HG03196 (cell line): ENCODE results near the gene UCN.

Experiments used
- ATAC-seq: cut with Tn5 transposase; IDR thresholded peaks from one replicate; pipeline ENCODE4 v1.9.1; 2021; ENCODE audit not compliant: unreplicated experiment

The UCN gene

DNA sequence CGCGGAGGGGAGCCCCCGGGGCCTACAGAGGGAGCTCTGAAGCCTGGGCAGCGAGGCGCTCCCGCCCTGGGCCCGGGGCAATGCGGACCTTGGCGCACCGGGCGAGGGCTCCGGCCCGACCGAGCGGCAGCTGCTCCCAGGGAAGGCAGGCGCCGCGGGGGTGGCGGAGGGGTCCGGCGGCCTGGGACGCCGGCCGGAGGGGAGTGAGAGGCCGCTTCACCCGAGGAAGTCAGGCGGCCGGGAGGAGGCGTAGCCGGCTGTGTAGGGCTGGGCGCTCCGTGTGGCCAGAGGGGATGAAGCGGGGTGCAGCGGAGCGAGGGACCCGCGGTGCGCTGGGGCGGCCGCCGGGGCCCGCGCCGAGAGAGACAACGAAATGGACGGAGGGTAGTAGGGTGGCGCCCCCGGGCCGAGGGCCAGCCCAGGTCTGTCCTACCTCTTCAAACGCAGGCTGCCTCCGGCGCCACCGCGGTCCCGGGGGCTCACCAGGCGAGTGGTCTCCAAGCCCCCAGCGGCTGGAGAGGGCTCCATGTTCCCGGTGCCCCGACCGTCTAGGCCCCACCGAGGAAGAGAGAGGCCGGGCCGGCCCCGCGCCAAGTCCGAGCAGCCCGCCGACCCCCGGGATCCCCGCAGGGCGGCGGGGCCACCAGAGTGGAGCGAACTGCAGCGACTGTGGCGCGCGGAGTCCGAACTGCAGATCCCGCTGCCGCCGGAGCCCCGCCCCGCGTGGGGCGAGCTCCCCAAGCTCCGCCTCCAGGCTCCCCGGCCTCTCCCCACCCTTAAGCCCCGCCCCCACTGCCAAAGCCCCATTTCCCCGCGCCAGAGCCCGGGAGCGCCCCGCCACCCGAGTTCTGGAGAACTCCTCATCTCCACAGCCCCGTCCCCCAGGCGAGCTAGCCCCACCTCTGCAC lies 45.6 kb downstream of the UCN start, which contains the start of gene SLC30A3:
Gene SLC30A3, minus strand, starts transcription at position 669 of the 908 bp plus-strand sequence. Its CDS starts 141 bp downstream, at position 528.
- no peak for ATAC-seq

DNA sequence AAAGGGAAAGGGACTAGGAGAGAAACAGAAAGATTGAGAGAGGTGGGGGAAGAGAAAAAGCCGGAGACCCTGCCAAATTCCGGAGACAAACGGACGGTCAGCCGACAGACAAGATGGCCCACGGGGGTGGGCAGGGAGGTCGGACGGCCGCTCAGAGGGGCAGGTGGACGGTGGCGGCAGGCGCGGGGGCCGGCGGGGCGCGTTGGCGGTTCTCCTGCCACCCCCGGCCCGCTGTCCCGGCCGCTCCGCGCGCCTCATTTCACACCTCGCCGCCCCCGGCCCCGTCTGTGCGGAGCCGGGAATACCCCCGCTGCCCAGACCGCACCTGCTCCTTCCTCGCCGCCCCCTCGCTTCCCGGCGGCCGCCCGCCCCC lies 46.3 kb downstream of the UCN start:
- no peak for ATAC-seq

DNA sequence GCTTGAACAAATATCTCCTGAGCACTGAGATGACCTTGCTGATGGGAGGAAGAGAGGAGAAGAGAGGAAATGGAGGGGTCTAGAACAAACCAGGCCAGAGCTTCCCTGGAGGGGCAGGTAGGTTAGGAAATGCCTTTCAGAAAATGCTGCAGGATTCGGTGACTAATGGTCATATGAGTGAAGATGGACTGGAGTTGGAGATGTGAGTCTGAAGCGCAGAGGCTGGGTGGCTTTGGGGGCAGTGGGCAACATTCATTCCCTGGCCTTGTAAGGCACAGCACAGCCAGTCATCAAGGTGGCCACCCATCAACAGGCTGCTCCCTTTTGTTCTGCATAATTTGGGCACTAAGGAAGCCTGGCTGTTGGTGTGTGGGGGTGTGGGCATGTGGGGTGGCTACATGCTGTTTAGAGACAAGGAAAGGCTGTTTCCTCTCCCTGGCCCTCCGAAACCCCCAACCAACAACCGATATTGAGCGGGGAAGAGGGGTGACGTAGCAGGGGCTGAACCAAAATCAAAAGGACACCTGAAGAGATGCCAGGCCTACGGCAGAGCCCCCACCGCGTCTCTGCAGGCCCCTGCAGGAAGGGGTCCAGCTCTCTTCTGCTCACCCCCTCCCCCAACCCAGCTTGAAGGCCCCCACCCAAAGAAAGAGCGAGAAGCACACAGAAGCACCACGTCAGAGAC lies 46.9 kb downstream of the UCN start:
- no peak for ATAC-seq

DNA sequence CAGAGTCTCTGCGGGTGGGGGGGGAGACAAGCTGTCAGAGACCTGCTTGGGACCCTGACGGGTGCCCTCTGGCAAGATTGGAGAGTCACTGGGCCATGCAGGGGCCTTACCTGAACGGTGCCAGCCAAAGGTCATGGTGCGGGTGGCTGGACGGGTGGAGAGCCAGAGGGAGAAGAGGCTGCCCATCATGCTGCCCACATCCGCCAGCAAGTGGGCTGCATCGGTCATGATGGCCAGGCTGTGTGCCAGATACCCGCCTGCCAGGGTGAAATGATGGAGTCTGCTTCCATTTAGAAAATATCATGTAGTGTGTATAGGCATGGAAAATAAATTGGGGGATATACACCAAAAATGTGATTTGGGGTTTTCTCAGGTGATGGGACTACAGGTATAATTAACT lies 50.2 kb downstream of the UCN start:
- no peak for ATAC-seq
